K562 (cell line): Measurements from ENCODE around the gene ZDHHC8. TPM values are rescaled to one million over a fixed set of nuclear protein-coding genes. Genes with fewer than 3 reads are reported as not detected.
A peak's percentile ranks its signal among the peaks of the same experiment; 100 is the strongest.

Experiments
- CEBPB ChIP-seq: fragments of 450-650 bp; IDR thresholded peaks from 2 replicates; pipeline ENCODE4 v1.6.1; 2016; ENCODE audit warnings: missing genetic modification characterization, missing compliant biosample characterization
- COPS2 ChIP-seq: fragments of 450-650 bp; conservative IDR thresholded peaks from 2 replicates; pipeline ENCODE4 v1.6.1; 2016; ENCODE audit warnings: mild to moderate bottlenecking, moderate library complexity
- FOXP1 ChIP-seq: sonication (generic); formaldehyde crosslinking; IDR thresholded peaks from 2 replicates; pipeline ENCODE4 v1.8.0; 2022; ENCODE audit warnings: mild to moderate bottlenecking, missing genetic modification reagents
- IRF2 ChIP-seq: sonication (generic); formaldehyde crosslinking; IDR thresholded peaks from 2 replicates; pipeline ENCODE4 v1.8.1; 2022; ENCODE audit warnings: mild to moderate bottlenecking, missing genetic modification reagents
- PRDM10 ChIP-seq: fragments of 450-650 bp; IDR thresholded peaks from 2 replicates; pipeline ENCODE4 v1.6.1; 2018; ENCODE audit not compliant: partially characterized antibody
- RAD21 ChIP-seq, 2 experiments: fragments of 250-450 bp in 1 of 2; fragments of 450-650 bp in 1 of 2; sonication (Bioruptor Pico) in 1 of 2; formaldehyde crosslinking in 1 of 2; IDR thresholded peaks in 1 of 2; conservative IDR thresholded peaks in 1 of 2; 2 replicates each; pipeline versions ENCODE4 v1.4.0 to v1.8.0; 2020 to 2022; ENCODE audit warnings: mild to moderate bottlenecking in 2 of 2, moderate library complexity in 1 of 2
- RBBP5 ChIP-seq: fragments of 200-600 bp; sonication (generic); IDR thresholded peaks from 2 replicates; pipeline ENCODE4 v1.6.1; 2012; ENCODE audit warnings: borderline replicate concordance, mild to moderate bottlenecking, low read length, control low read depth, inconsistent platforms; ENCODE audit not compliant: insufficient read depth, poor library complexity, severe bottlenecking
- RCOR1 ChIP-seq, 2 experiments: IDR thresholded peaks; 2 replicates each; pipeline ENCODE4 v1.6.1; 2012; ENCODE audit warnings: low read depth in 2 of 2, low read length in 2 of 2, borderline replicate concordance in 1 of 2, improper control_type of control experiment in 1 of 2
- TAF15 ChIP-seq: fragments of 200-400 bp; formaldehyde crosslinking; IDR thresholded peaks from 2 replicates; pipeline ENCODE4 v1.6.1; 2017; ENCODE audit warnings: mild to moderate bottlenecking, low read depth, low read length, moderate library complexity
- ZBTB1 ChIP-seq: sonication (generic); formaldehyde crosslinking; IDR thresholded peaks from 2 replicates; pipeline ENCODE4 v1.8.1; 2023; ENCODE audit warnings: missing genetic modification reagents, low read depth, mild to moderate bottlenecking, borderline replicate concordance
- ZNF24 ChIP-seq: fragments of 450-650 bp; IDR thresholded peaks from 2 replicates; pipeline ENCODE4 v1.6.1; 2016
- polyA plus RNA-seq, 8 experiments: library from polyadenylated mRNA; depleted of rRNA in 4 of 8; stranded (reverse) in 5 of 8; unstranded in 3 of 8; fragments of >200 nt; fragmentation: Nextera tagmentation in 2 of 8; fragmentation: Illumina TruSeq in 1 of 8; extraction: Ambion mirVana in 2 of 8; extraction: Trizol in 1 of 8; gene quantifications; 2 replicates each; pipeline versions ENCODE4 v1.2.1 to v1.2.3, GENCODE V29; 2011 to 2014; ENCODE audit warnings: inconsistent platforms in 1 of 8, missing spikeins in 1 of 8
- total RNA-seq, 7 experiments: library from RNA; depleted of rRNA in 6 of 7; stranded (reverse); fragments of >200 nt in 6 of 7; fragmentation: Illumina TruSeq in 2 of 7; extraction: Trizol in 2 of 7; gene quantifications; 2 replicates each; pipeline versions ENCODE4 v1.2.1 to v1.2.3, GENCODE V29; 2011 to 2021; ENCODE audit warnings: low replicate concordance in 1 of 7
- TF ChIP-seq, protein P1 (sequence below), 3 experiments: IDR thresholded peaks in 2 of 3; conservative IDR thresholded peaks in 1 of 3; 2 replicates each; pipeline ENCODE4 v1.5.1; 2011 to 2012; ENCODE audit warnings: low read length in 3 of 3, mild to moderate bottlenecking in 3 of 3, control low read depth in 2 of 3, improper control_type of control experiment in 1 of 3, inconsistent platforms in 1 of 3, low read depth in 1 of 3, mixed read lengths in 1 of 3, moderate library complexity in 1 of 3; ENCODE audit not compliant: insufficient read depth in 2 of 3
- TF ChIP-seq, protein P2 (sequence below): sonication (generic); formaldehyde crosslinking; IDR thresholded peaks from 2 replicates; pipeline ENCODE4 v1.8.0; 2022; ENCODE audit warnings: missing genetic modification reagents, mild to moderate bottlenecking, moderate library complexity, borderline replicate concordance
- TF ChIP-seq, protein P3 (sequence below): sonication (generic); formaldehyde crosslinking; IDR thresholded peaks from 2 replicates; pipeline ENCODE4 v1.8.0; 2022; ENCODE audit warnings: mild to moderate bottlenecking, missing genetic modification reagents

ZDHHC8 gene
- total and polyA plus RNA-seq, 9 of the 15 experiments (the other 6 are each of a cell fraction or from before 2014, with no cell fraction given) = 0.04 to 109 (median 16.4) TPM

DNA sequence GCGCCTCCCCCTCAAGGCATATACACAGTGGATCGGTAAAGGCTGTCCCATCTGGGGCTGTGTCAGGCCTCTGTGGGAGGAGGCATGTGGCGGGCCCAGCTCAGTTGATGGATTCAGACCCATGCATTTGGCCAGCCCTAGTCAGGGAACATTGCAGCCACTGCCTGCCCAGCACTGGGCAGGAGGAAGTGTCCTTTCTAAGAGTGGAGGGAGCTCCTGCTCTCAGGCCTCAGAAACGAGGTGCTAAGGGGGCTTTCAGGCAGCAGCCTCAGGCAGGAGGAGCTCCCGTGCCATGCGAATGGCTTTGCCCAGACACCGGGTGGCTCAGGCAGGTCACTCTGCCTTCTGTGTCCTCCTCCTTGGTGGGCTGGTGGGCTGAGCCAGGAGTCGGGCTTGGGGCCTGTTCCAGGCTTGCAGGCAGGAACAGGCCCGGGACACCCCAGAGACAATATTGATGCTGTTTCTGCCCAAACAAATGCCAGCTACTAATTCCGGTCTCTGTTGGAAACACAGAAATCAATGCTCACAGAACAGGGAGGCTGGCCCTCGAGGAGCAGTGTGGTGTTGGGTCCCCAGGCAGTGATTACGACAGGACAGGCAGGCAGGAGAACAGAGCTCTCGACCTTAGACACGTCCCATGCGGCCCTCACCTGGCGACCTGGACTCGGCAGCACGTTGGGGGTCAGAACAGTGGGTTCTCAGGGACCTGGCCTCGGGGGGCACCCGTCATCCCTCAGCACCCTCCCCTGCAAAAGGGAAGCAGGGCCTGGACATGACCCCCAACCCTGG, 61.6 kb downstream of the ZDHHC8 start (continued):
- TF ChIP-seq PRDM10 = no peak
- peak; percentile 66; the same call in 1 of the 2 replicates for TF ChIP-seq ZBTB1 (CRISPR knock-in tag)
- TF ChIP-seq CEBPB (tag) = peak; percentile 53; the same call in 1 of the 2 replicates
- TF ChIP-seq, protein P1, sequence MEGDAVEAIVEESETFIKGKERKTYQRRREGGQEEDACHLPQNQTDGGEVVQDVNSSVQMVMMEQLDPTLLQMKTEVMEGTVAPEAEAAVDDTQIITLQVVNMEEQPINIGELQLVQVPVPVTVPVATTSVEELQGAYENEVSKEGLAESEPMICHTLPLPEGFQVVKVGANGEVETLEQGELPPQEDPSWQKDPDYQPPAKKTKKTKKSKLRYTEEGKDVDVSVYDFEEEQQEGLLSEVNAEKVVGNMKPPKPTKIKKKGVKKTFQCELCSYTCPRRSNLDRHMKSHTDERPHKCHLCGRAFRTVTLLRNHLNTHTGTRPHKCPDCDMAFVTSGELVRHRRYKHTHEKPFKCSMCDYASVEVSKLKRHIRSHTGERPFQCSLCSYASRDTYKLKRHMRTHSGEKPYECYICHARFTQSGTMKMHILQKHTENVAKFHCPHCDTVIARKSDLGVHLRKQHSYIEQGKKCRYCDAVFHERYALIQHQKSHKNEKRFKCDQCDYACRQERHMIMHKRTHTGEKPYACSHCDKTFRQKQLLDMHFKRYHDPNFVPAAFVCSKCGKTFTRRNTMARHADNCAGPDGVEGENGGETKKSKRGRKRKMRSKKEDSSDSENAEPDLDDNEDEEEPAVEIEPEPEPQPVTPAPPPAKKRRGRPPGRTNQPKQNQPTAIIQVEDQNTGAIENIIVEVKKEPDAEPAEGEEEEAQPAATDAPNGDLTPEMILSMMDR (IDR thresholded peaks at IDR 0.05 in 2 of 3, conservative IDR thresholded peaks at IDR 0.05 in 1 of 3; ENCODE audit: insufficient read depth in 2 of 3, low read depth in 1 of 3, low read length in 3 of 3) = peak; percentile 55 to 71 (median 59); a peak in 5 of 6 replicates
- 0 out of 2 replicates have a peak, but pooled peaks have one; percentile 64 for TF ChIP-seq IRF2
- peak; percentile 20 for TF ChIP-seq RBBP5
- TF ChIP-seq, protein P2, sequence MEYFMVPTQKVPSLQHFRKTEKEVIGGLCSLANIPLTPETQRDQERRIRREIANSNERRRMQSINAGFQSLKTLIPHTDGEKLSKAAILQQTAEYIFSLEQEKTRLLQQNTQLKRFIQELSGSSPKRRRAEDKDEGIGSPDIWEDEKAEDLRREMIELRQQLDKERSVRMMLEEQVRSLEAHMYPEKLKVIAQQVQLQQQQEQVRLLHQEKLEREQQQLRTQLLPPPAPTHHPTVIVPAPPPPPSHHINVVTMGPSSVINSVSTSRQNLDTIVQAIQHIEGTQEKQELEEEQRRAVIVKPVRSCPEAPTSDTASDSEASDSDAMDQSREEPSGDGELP (CRISPR knock-in tag) = peak; percentile 16; the same call in 1 of the 2 replicates
- peak; percentile 78; the same call in 1 of the 2 replicates for TF ChIP-seq FOXP1 (CRISPR knock-in tag)
- no peak for TF ChIP-seq COPS2
- no peak for TF ChIP-seq ZNF24
- peak in 1 of 2 experiments; percentile 51; a peak in 2 of 4 replicates for TF ChIP-seq RAD21 (CRISPR knock-in tag; conservative IDR thresholded peaks at IDR 0.05 in 1 of 2, IDR thresholded peaks at IDR 0.05 in 1 of 2)
- TF ChIP-seq, protein P3, sequence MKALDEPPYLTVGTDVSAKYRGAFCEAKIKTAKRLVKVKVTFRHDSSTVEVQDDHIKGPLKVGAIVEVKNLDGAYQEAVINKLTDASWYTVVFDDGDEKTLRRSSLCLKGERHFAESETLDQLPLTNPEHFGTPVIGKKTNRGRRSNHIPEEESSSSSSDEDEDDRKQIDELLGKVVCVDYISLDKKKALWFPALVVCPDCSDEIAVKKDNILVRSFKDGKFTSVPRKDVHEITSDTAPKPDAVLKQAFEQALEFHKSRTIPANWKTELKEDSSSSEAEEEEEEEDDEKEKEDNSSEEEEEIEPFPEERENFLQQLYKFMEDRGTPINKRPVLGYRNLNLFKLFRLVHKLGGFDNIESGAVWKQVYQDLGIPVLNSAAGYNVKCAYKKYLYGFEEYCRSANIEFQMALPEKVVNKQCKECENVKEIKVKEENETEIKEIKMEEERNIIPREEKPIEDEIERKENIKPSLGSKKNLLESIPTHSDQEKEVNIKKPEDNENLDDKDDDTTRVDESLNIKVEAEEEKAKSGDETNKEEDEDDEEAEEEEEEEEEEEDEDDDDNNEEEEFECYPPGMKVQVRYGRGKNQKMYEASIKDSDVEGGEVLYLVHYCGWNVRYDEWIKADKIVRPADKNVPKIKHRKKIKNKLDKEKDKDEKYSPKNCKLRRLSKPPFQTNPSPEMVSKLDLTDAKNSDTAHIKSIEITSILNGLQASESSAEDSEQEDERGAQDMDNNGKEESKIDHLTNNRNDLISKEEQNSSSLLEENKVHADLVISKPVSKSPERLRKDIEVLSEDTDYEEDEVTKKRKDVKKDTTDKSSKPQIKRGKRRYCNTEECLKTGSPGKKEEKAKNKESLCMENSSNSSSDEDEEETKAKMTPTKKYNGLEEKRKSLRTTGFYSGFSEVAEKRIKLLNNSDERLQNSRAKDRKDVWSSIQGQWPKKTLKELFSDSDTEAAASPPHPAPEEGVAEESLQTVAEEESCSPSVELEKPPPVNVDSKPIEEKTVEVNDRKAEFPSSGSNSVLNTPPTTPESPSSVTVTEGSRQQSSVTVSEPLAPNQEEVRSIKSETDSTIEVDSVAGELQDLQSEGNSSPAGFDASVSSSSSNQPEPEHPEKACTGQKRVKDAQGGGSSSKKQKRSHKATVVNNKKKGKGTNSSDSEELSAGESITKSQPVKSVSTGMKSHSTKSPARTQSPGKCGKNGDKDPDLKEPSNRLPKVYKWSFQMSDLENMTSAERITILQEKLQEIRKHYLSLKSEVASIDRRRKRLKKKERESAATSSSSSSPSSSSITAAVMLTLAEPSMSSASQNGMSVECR (CRISPR knock-in tag) = peak; percentile 64; the same call in 1 of the 2 replicates
- TF ChIP-seq TAF15 = 0 out of 2 replicates have a peak, but pooled peaks have one; percentile 14
- peak in 1 of 2 experiments; percentile 27; a peak in 1 of 4 replicates for TF ChIP-seq RCOR1 (IDR thresholded peaks at IDR 0.05; ENCODE audit: borderline replicate concordance in 1 of 2, low read depth in 2 of 2, low read length in 2 of 2)
